ENCODE measurements around the gene KLHL29. TPM values are rescaled to one million over a fixed set of nuclear protein-coding genes. Genes with fewer than 3 reads are reported as not detected.

KLHL29 gene
- total and polyA plus RNA-seq, 2 donors (not counting 1 experiment from before 2014, with no cell fraction given), result 1.3 to 3.4 TPM

GRCh38 chr2:23505218-23505983, 120.4 kb downstream of the KLHL29 start:
- Histone ChIP-seq H3K9ac (ENCODE audit: low read length) (no peak overlapping the region), H3K36me3 (replicated peaks in 1 of 2; ENCODE audit: control extremely low read depth in 1 of 2, control insufficient read depth in 1 of 2, extremely low read depth in 1 of 2, insufficient read depth in 2 of 2, low read length in 1 of 2) (no peaks in the 10 kb centered on the region), H3K27ac (ENCODE audit: low read length in 2 of 2) (no peak overlapping the region), H3K9me3 (ENCODE audit: control extremely low read depth in 1 of 3, control insufficient read depth in 2 of 3, insufficient read depth in 1 of 3, low read length in 2 of 3) (no peaks in the 10 kb centered on the region), H3K4me2 (replicated peaks; ENCODE audit: low read depth, low read length, poor library complexity, severe bottlenecking) (no peak overlapping the region), H3K79me2 (ENCODE audit: control insufficient read depth, insufficient read depth, low read length) (no peaks in the 10 kb centered on the region), H4K20me1 (ENCODE audit: control insufficient read depth, insufficient read depth, low read length, poor library complexity, severe bottlenecking) (no peaks in the 10 kb centered on the region), H3K4me3 (ENCODE audit: control extremely low read depth in 1 of 5, extremely low read depth in 1 of 5, insufficient read depth in 1 of 5, low read depth in 2 of 5, low read length in 4 of 5) (no peak overlapping the region), H2AFZ (ENCODE audit: insufficient read depth, low read depth, low read length, poor library complexity, severe bottlenecking) (no peak overlapping the region), H3K27me3 (replicated peaks in 1 of 4; ENCODE audit: control extremely low read depth in 1 of 4, control insufficient read depth in 3 of 4, insufficient read depth in 4 of 4, low read length in 3 of 4) (no peaks in the 10 kb centered on the region), H3K4me1 (ENCODE audit: control insufficient read depth in 2 of 2, insufficient read depth in 2 of 2, low read length in 2 of 2) (no peaks in the 10 kb centered on the region)
- 88% methylated on average over 6 of the region's 9 CpGs for WGBS (ENCODE audit: insufficient coverage)
- TF ChIP-seq EZH2 (IDR thresholded peaks at IDR 0.05; ENCODE audit: borderline replicate concordance, insufficient read depth, low read depth, low read length, poor library complexity, severe bottlenecking) (no peak), CTCF (IDR thresholded peaks at IDR 0.05) (no peak)
- Mint-ChIP-seq H3K4me3 (no peak overlapping the region), H3K4me1 (no peaks in the 10 kb centered on the region), H3K27me3 (no peaks in the 10 kb centered on the region), H3K9me3 (ENCODE audit: insufficient read depth) (no peaks in the 10 kb centered on the region), H3K27ac (no peak overlapping the region)
- POLR2A ChIA-PET, result no interaction called here
- no peak for DNase-seq
- intact Hi-C loops (cut with micrococcal nuclease), result no loop called here
- no peak for ATAC-seq (ENCODE audit: low read depth)
- CTCF ChIA-PET, result no interaction called here

GRCh38 chr2:23505984-23506380, 121.0 kb downstream of the KLHL29 start:
- POLR2A ChIA-PET, result no interaction called here
- no peaks in the 10 kb centered on the region for H3K4me1 ChIP-seq (ENCODE audit: control insufficient read depth in 2 of 2, insufficient read depth in 2 of 2, low read length in 2 of 2)

More at GRCh38 chr2:23505984-23506380, 121.0 kb downstream of the KLHL29 start:
- WGBS (ENCODE audit: insufficient coverage), result 87% methylated on average over 10 of the region's 10 CpGs
- DNase-seq, result no peak
- Histone ChIP-seq H3K9ac (ENCODE audit: low read length) (no peak overlapping the region), H2AFZ (ENCODE audit: insufficient read depth, low read depth, low read length, poor library complexity, severe bottlenecking) (no peak overlapping the region), H3K27me3 (replicated peaks in 1 of 4; ENCODE audit: control extremely low read depth in 1 of 4, control insufficient read depth in 3 of 4, insufficient read depth in 4 of 4, low read length in 3 of 4) (no peaks in the 10 kb centered on the region), H3K4me2 (replicated peaks; ENCODE audit: low read depth, low read length, poor library complexity, severe bottlenecking) (no peak overlapping the region), H3K36me3 (replicated peaks in 1 of 2; ENCODE audit: control extremely low read depth in 1 of 2, control insufficient read depth in 1 of 2, extremely low read depth in 1 of 2, insufficient read depth in 2 of 2, low read length in 1 of 2) (no peaks in the 10 kb centered on the region), H3K9me3 (ENCODE audit: control extremely low read depth in 1 of 3, control insufficient read depth in 2 of 3, insufficient read depth in 1 of 3, low read length in 2 of 3) (no peaks in the 10 kb centered on the region), H4K20me1 (ENCODE audit: control insufficient read depth, insufficient read depth, low read length, poor library complexity, severe bottlenecking) (no peaks in the 10 kb centered on the region), H3K4me3 (ENCODE audit: control extremely low read depth in 1 of 5, extremely low read depth in 1 of 5, insufficient read depth in 1 of 5, low read depth in 2 of 5, low read length in 4 of 5) (no peak overlapping the region), H3K79me2 (ENCODE audit: control insufficient read depth, insufficient read depth, low read length) (no peaks in the 10 kb centered on the region), H3K27ac (ENCODE audit: low read length in 2 of 2) (no peak overlapping the region)
- no peaks in the 10 kb centered on the region for H3K4me1 Mint-ChIP-seq
- H3K27me3 Mint-ChIP-seq, result no peaks in the 10 kb centered on the region
- no peak overlapping the region for H3K4me3 Mint-ChIP-seq
- intact Hi-C loops (cut with micrococcal nuclease), result no loop called here
- CTCF ChIA-PET, result no interaction called here
- TF ChIP-seq CTCF (IDR thresholded peaks at IDR 0.05) (no peak), EZH2 (IDR thresholded peaks at IDR 0.05; ENCODE audit: borderline replicate concordance, insufficient read depth, low read depth, low read length, poor library complexity, severe bottlenecking) (no peak)
- no peak for ATAC-seq (ENCODE audit: low read depth)
- no peak overlapping the region for H3K27ac Mint-ChIP-seq
- no peaks in the 10 kb centered on the region for H3K9me3 Mint-ChIP-seq (ENCODE audit: insufficient read depth)

Measured in B cell (primary cell).